B cell (primary cell): ENCODE measurements around the gene MED9.

Experiments used
- CTCF ChIP-seq: fragments of 200-600 bp; IDR thresholded peaks from one replicate; pipeline ENCODE4 v1.8.0; 2022; ENCODE audit warnings: antibody characterized with exemption, mild to moderate bottlenecking
- EZH2 ChIP-seq: IDR thresholded peaks from 2 replicates; pipeline ENCODE4 v1.6.1; 2012; ENCODE audit warnings: borderline replicate concordance, low read depth, mild to moderate bottlenecking, moderate library complexity, low read length; ENCODE audit not compliant: insufficient read depth, poor library complexity, severe bottlenecking

- no peak for TF ChIP-seq CTCF
- no peak for TF ChIP-seq EZH2
Observed at GRCh38 chr17:17484451-17484899, 7.7 kb downstream of the MED9 start.
